GM18907 (cell line): ENCODE results near the gene PPFIBP1.
"Not testable (repeated sequence)": the region's sequence is repeated elsewhere in the genome, so short reads cannot be mapped to it uniquely, and the experiment has no call there.

Source experiments
- ATAC-seq: cut with Tn5 transposase; IDR thresholded peaks from one replicate; pipeline ENCODE4 v1.9.1; 2021; ENCODE audit warnings: mild to moderate bottlenecking, moderate library complexity; ENCODE audit not compliant: unreplicated experiment

The PPFIBP1 gene

GRCh38 chr12:27561535-27562350, 37.7 kb downstream of the PPFIBP1 start:
- no peak for ATAC-seq

DNA sequence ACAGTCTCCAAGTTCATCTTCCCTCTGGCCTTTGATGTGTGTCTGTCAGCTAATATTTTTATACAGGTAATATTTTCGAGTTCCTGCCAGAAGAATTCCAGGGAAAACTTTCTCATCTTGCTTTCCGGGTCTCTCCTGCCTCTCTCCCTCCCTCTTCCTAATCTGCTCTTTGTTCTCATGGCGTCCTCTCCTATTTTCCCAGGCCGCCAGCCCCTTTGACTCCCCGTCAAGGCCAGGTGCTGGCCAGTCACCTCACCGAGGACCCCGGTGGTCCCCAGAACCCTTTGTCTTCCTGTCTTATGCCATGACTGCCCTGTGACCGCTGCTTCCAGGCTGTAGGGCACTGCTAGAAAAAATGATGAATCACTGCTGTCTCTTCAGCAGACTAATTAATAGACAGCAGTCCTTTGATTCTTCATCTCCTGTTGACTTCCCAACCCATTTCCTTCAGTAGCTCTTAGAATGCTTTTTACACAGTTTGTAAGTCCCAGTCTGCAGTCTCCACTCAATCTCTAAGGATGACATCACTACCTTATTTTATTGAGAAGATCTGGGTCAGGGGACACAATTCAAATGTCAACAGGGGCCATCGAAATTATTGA, 40.7 kb downstream of the PPFIBP1 start:
- no peak for ATAC-seq

DNA sequence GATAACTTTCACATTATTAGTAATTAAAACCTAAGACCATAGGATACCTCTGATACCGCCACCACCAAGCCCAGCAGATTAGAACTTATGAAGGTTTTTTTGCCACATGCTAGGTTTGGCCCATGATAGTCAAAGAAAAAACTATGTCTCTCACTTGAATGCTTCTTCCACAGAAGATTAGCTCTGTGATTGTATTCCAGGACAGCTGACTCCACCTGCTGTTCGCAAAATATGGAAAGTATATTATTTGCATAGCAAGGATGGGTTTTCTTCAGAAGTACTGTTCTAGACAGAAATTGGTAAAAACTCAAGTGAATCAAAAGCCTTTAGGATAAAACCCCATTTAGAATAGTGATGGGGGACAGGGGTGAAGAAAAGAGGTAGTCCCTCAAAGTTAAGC, 42.2 kb downstream of the PPFIBP1 start:
- no peak for ATAC-seq

DNA sequence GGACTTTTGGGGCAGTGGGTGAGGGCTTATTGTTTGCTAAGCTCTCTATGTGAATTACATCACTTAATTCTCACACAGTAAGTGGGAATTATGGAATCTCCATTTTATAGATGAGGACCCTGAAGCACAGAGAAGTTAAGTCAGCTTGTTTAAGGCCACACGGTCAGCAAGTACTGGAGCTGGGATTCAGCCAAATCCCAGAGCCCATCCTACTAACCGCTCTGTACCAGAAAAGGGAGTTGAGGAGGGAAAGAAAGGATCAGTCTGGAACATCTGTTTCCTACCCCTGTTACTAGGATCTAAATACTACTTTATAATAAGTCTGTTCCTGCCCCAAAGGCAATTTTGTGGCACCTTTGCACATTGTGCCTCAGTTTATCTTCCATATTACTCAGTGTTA, 42.6 kb downstream of the PPFIBP1 start:
- ATAC-seq, result no peak

GRCh38 chr12:27571463-27571862, 47.5 kb downstream of the PPFIBP1 start:
- ATAC-seq, result no peak

DNA sequence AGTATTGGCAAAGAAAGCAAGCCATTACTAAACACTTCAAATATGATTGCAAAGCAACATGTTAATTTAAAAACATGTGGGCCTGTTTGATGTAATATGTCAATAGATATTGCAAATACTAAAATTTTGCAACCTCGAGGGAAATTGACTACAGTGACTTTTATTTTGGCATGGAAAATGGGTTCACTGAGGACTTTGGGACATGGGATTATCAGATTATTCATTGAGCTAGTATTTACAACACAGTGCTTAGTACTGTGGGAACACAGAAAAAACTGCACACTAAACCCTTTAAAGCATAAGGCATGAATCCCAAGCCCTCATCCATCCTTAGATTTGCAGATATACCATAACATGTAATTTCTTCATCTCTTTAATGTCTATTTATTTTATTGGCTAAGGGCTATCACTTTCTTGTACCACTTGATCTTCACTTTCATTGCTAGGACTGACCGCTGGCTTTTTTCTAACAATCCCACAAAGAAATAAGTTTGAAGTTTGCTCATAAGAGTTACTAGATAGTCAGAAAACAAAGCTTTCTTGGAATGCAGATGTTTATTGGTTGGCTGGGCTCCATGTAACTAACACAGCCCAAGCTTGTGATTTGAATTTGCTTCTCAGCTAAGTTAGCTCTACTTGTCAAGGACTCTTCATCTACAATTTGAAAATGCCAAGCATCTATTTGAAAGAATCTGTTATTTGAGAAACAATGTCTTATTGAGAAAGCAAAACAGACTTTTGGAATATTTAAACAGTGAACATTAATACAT, 48.7 kb downstream of the PPFIBP1 start:
- no peak for ATAC-seq

- ATAC-seq, result no peak
Observed at GRCh38 chr12:27573972-27574371, 50.0 kb downstream of the PPFIBP1 start.

DNA sequence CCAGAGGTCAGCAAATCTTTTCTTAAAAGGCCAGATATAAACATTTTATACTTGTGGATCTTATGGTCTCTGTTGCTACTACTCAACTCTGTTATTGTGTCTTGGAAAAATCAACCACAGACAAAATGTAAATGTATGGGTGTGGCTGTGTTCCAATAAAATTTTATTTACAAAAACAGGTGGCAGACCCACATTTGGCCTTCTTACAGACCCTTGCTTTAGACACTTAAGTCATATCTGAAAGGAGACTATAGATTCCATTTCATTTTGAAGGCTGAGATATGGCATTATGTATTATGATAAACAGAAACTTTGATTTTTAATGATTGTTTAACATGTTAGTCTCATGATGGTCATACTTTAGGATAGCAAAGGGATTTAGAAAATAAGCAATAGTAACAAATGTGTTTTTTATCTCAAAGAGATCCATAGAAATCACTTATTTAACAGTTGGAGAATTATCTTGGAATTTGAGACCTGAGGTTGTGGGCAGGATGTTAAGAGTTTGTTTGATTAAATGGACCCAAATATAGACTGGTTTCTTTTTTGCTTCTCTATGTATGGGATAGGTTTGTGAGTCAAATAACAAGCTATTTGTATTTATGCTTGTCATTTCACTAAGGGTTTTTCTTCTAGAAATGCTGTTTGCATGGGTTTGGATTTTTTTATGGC, 51.2 kb downstream of the PPFIBP1 start:
- ATAC-seq, result no peak

DNA sequence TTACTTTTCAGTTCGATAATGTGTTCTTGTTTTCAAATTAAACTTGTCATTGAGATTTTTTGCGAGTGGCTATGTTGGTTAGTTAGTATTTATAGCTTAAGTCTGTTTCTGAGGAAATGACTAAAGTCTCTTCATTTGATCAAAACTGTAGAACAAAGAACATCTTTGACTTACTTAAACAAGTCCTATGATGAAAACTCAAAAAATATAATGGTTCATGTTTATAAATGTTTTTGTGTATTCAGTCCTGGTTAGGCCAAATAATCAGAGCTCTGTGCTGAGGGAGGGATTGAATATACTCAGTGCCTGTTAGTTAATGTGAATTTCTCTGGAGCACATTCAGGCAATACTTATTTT, 51.7 kb downstream of the PPFIBP1 start:
- no peak for ATAC-seq

- peak; percentile 60 for ATAC-seq
Observed at GRCh38 chr12:27576667-27577347, 52.8 kb downstream of the PPFIBP1 start.

GRCh38 chr12:27577688-27578087, 53.7 kb downstream of the PPFIBP1 start:
- ATAC-seq, result no peak

DNA sequence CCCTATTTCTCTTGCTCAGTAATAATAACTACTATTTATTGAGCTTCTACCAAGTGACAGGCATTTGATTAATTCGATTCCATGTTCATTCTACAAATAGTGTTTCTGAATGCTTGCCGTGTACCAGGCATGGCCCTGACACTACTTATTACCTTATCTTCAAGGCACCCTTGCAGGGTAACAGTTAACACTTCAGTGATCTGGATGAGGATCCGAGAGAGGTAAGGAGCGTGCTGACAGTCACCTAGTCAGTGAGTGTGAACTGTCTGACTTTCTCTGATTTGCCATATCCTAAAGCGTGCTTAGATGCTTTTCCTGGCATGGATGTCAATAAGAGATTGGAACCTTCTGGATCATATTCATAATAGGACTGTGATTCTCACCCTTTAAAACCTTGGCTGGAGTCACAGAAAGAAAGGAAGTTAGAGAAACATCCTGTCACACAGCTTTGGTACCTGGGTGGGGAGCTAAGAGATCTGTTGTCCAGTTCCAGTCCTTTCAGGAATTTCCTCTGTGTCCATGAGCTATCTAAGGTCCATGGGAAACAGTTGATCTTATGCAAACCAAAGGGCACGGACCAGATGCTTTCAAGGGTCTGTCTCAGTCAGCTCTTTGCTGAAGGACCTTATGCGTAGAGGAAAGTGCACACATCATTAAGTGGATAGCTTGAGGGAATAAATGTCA, 54.8 kb downstream of the PPFIBP1 start:
- ATAC-seq, result no peak

DNA sequence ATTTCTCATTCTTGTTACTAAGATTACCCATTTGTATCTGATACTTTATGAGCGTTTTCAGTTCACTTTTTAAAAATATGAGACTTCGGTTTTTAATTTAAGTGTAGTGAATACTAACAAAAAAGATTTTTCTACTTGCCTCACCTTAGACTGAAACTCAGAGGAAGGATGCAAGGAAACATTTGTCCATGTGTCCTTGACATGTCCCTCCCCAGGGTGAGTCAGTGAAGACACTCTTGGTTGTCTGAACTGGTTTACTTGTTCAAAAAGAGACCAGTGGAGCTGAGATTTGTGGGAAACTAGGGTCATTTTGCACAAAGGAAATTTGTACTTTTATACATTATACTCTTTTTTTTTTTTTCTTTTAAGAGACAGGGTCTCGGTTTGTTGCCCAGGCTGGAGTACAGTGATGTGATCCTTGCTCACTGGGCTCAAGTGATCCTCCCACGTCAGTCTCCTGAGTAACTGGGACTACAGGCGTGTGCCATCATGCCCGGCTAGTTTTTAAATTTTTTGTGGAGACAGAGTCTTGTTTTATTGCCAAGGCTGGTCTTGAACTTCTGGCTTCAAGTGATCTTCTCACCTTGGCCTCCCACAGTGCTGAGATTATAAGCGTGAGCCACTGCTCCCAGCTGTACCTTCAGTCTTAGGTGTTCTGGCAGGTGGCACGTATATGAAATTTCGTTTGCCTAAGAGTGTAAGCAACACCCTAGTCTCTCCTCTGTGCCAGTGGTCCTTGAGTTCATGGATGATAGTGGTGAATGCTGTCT, 56.7 kb downstream of the PPFIBP1 start:
- no peak for ATAC-seq

DNA sequence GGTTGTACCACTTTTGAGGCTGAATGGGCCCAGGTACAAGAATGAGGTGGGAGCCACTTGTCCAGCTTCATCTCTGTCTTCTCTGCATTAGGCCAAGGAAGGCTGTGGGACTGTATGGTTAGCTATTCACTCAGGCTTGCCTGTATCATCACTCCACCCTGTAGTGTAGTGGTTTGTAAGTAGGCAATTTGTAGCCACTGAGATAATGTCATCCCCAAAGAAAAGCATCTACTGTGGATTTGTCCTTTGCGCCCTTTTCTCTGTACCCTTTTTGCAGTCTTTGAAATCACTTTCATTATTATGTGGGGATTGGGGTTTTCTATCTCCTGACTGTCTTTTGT, 57.3 kb downstream of the PPFIBP1 start:
- ATAC-seq, result not testable (repeated sequence)

DNA sequence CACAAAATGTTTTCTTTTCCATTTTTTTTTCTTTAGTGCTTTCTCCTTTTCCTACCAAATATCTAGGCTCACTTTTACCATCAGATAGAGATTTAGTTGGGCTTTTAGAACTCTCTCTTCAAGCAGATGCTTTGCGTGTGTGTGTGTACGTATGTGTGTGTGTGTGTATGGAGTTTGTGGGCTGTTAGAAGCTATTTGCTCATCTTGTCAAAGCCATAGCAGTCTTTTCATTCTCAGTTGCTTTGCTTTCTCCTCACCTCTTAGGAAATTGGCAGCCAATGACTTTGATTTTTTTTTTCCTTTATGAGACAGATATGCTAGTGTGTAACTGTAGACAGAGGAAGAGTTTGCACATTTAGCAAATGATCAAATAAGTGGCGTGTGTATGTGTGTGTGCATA, 57.8 kb downstream of the PPFIBP1 start:
- not testable (repeated sequence) for ATAC-seq

DNA sequence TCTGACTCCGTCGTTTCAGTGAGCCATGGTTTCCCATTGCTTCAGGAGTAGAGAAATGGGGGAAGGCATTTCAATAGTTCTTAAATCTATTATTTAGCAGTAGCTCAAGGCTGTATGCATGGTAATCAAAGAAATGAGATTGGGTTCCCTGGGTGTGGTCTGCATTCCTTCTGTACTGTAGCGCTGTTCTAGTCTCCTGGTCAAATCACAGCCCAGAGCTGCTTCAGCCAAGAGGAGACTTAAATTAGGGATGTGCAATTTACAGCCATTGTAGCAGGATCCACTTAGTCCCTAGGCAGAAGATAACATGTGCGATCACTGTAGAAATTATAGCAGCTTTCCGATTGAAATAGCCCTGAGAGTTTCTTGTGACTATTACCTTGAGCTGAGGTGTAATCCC, 58.4 kb downstream of the PPFIBP1 start:
- ATAC-seq, result not testable (repeated sequence)

GRCh38 chr12:27583057-27583797, 59.2 kb downstream of the PPFIBP1 start:
- ATAC-seq, result no peak

DNA sequence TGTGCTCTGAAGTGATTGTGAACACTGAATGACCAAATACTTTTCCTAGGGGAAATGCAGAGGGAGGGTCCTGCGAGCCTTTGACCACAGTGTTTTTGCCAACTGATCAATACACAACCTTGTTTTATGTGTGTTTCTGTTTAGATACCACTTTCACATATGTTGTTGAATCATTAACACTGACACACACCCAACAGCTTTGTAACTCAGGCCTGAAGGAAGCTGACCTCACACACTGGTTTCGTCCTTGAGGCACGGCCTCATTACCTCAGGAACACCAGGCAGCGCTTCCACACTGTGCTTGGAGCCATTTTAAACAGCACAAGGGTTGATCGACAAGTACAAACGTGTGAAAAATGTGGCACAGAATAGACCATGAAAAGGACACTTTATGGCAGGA, 60.0 kb downstream of the PPFIBP1 start:
- ATAC-seq, result no peak

GRCh38 chr12:27585739-27586265, 61.8 kb downstream of the PPFIBP1 start:
- ATAC-seq, result no peak
